Suprapubic skin (tissue), 4 donors: ENCODE results near the gene APAF1.

Experiments used
- CTCF ChIP-seq, 2 donors: fragments of 200-600 bp in 1 of 2; fragments of 450-650 bp in 1 of 2; sonication (generic) in 1 of 2; IDR thresholded peaks; one replicate each; pipeline ENCODE4 v1.5.1; 2016 to 2019; ENCODE audit warnings: antibody characterized with exemption in 2 of 2, mild to moderate bottlenecking in 1 of 2, moderate library complexity in 1 of 2
- EP300 ChIP-seq: sonication (generic); formaldehyde crosslinking; IDR thresholded peaks from one replicate; pipeline ENCODE4 v1.6.1; 2017; ENCODE audit warnings: antibody characterized with exemption
- POLR2A ChIP-seq, 2 donors: fragments of 450-650 bp; IDR thresholded peaks; one replicate each; pipeline ENCODE4 v1.6.1; 2017; ENCODE audit warnings: antibody characterized with exemption in 2 of 2, mild to moderate bottlenecking in 2 of 2, moderate library complexity in 2 of 2
- POLR2AphosphoS5 ChIP-seq, 3 donors: sonication (generic); formaldehyde crosslinking; IDR thresholded peaks; one replicate each; pipeline ENCODE4 v1.6.1; 2017; ENCODE audit warnings: antibody characterized with exemption in 3 of 3

- TF ChIP-seq EP300 (no peak), POLR2A (IDR thresholded peaks at IDR 0.05) (no peak), CTCF (IDR thresholded peaks at IDR 0.05) (no peak), POLR2AphosphoS5 (IDR thresholded peaks at IDR 0.05) (no peak)
Observed at GRCh38 chr12:98748463-98748862, 103.4 kb downstream of the APAF1 start.
